ENCODE data around the gene KATNAL1. TPM values are rescaled to one million over a fixed set of nuclear protein-coding genes. Genes with fewer than 3 reads are reported as not detected.

The KATNAL1 gene
- total and polyA plus RNA-seq, 5 donors from 2014 or later: 5.1 to 29.2 (median 6.3) TPM

GRCh38 chr13:30325668-30326067 lies 18.3 kb upstream of the KATNAL1 start:
- Histone ChIP-seq H3K4me1 (ENCODE audit: control insufficient read depth, insufficient read depth, low read length, poor library complexity, severe bottlenecking) (no peaks in the 10 kb centered on the region), H3K27me3 (ENCODE audit: control insufficient read depth, insufficient read depth, low read length) (no peaks in the 10 kb centered on the region), H3K27ac (ENCODE audit: insufficient read depth, low read length, poor library complexity, severe bottlenecking) (no peak overlapping the region), H3K36me3 (ENCODE audit: control insufficient read depth, insufficient read depth, low read length) (peaks cover 7% of the 10 kb centered on the region), H3K9me3 (ENCODE audit: control insufficient read depth in 2 of 2, low read length in 2 of 2) (no peaks in the 10 kb centered on the region), H3K4me3 (ENCODE audit: low read depth, low read length) (no peak overlapping the region)
- peaks cover 6 to 16% (median 11%) of the 10 kb centered on the region in 4 donors for H3K4me1 Mint-ChIP-seq
- H3K36me3 Mint-ChIP-seq: peaks cover 9% of the 10 kb centered on the region
- H3K4me3 Mint-ChIP-seq: no peak overlapping the region
- H3K27me3 Mint-ChIP-seq: no peaks in the 10 kb centered on the region
- no peak for ATAC-seq (ENCODE audit: low read depth in 2 of 2)
- no peaks in the 10 kb centered on the region for H3K9me3 Mint-ChIP-seq
- H3K27ac Mint-ChIP-seq: no peak overlapping the region
- DNase-seq: no peak

GRCh38 chr13:30323524-30323923 lies 16.2 kb upstream of the KATNAL1 start:
- H3K9me3 Mint-ChIP-seq: no peaks in the 10 kb centered on the region
- Histone ChIP-seq H3K27me3 (ENCODE audit: control insufficient read depth, insufficient read depth, low read length) (no peaks in the 10 kb centered on the region), H3K27ac (ENCODE audit: insufficient read depth, low read length, poor library complexity, severe bottlenecking) (no peak overlapping the region), H3K4me3 (ENCODE audit: low read depth, low read length) (no peak overlapping the region), H3K36me3 (ENCODE audit: control insufficient read depth, insufficient read depth, low read length) (peaks cover 7% of the 10 kb centered on the region), H3K4me1 (ENCODE audit: control insufficient read depth, insufficient read depth, low read length, poor library complexity, severe bottlenecking) (no peaks in the 10 kb centered on the region), H3K9me3 (ENCODE audit: control insufficient read depth in 2 of 2, low read length in 2 of 2) (no peaks in the 10 kb centered on the region)
- H3K36me3 Mint-ChIP-seq: peaks cover 14% of the 10 kb centered on the region
- DNase-seq (no peak), ATAC-seq (ENCODE audit: low read depth in 2 of 2) (no peak)
- H3K4me3 Mint-ChIP-seq: no peak overlapping the region
- peaks cover 2 to 10% (median 5%) of the 10 kb centered on the region in 4 donors for H3K4me1 Mint-ChIP-seq
- H3K27ac Mint-ChIP-seq: no peak overlapping the region
- no peaks in the 10 kb centered on the region for H3K27me3 Mint-ChIP-seq

GRCh38 chr13:30322428-30322827 lies 15.1 kb upstream of the KATNAL1 start:
- H3K4me3 ChIP-seq (ENCODE audit: low read depth, low read length): no peak overlapping the region
- DNase-seq: no peak
- no peaks in the 10 kb centered on the region for H3K9me3 ChIP-seq (ENCODE audit: control insufficient read depth in 2 of 2, low read length in 2 of 2)
- no peak overlapping the region for H3K4me3 Mint-ChIP-seq
- H3K4me1 ChIP-seq (ENCODE audit: control insufficient read depth, insufficient read depth, low read length, poor library complexity, severe bottlenecking): no peaks in the 10 kb centered on the region
- no peaks in the 10 kb centered on the region for H3K9me3 Mint-ChIP-seq
- peaks cover 14% of the 10 kb centered on the region for H3K36me3 Mint-ChIP-seq
- peaks cover 7% of the 10 kb centered on the region for H3K36me3 ChIP-seq (ENCODE audit: control insufficient read depth, insufficient read depth, low read length)
- H3K4me1 Mint-ChIP-seq: peaks cover 2 to 10% (median 5%) of the 10 kb centered on the region in 4 donors
- H3K27ac ChIP-seq (ENCODE audit: insufficient read depth, low read length, poor library complexity, severe bottlenecking): no peak overlapping the region
- H3K27me3 ChIP-seq (ENCODE audit: control insufficient read depth, insufficient read depth, low read length): no peaks in the 10 kb centered on the region
- H3K27me3 Mint-ChIP-seq: no peaks in the 10 kb centered on the region
- no peak overlapping the region for H3K27ac Mint-ChIP-seq
- ATAC-seq (ENCODE audit: low read depth in 2 of 2): no peak

GRCh38 chr13:30321256-30321655 lies 13.9 kb upstream of the KATNAL1 start:
- H3K9me3 ChIP-seq (ENCODE audit: control insufficient read depth in 2 of 2, low read length in 2 of 2): no peaks in the 10 kb centered on the region
- no peaks in the 10 kb centered on the region for H3K27me3 Mint-ChIP-seq
- H3K4me1 ChIP-seq (ENCODE audit: control insufficient read depth, insufficient read depth, low read length, poor library complexity, severe bottlenecking): no peaks in the 10 kb centered on the region
- no peaks in the 10 kb centered on the region for H3K27me3 ChIP-seq (ENCODE audit: control insufficient read depth, insufficient read depth, low read length)
- peaks cover 14% of the 10 kb centered on the region for H3K36me3 Mint-ChIP-seq
- peaks cover 7% of the 10 kb centered on the region for H3K36me3 ChIP-seq (ENCODE audit: control insufficient read depth, insufficient read depth, low read length)
- H3K27ac Mint-ChIP-seq: no peak overlapping the region
- H3K9me3 Mint-ChIP-seq: no peaks in the 10 kb centered on the region
- no peak for ATAC-seq (ENCODE audit: low read depth in 2 of 2)
- peaks cover 0 to 10% (median 3%) of the 10 kb centered on the region in 4 donors for H3K4me1 Mint-ChIP-seq
- no peak for DNase-seq
- no peak overlapping the region for H3K4me3 ChIP-seq (ENCODE audit: low read depth, low read length)
- H3K4me3 Mint-ChIP-seq: no peak overlapping the region
- H3K27ac ChIP-seq (ENCODE audit: insufficient read depth, low read length, poor library complexity, severe bottlenecking): no peak overlapping the region

GRCh38 chr13:30319655-30320054 lies 12.3 kb upstream of the KATNAL1 start:
- H3K4me3 ChIP-seq (ENCODE audit: low read depth, low read length): no peak overlapping the region
- Mint-ChIP-seq H3K4me1 (peaks cover 0 to 17% (median 9%) of the 10 kb centered on the region in 4 donors), H3K9me3 (no peaks in the 10 kb centered on the region), H3K27ac (no peak overlapping the region), H3K4me3 (no peak overlapping the region), H3K27me3 (no peaks in the 10 kb centered on the region), H3K36me3 (peaks cover 19% of the 10 kb centered on the region)
- ATAC-seq (ENCODE audit: low read depth in 2 of 2) (no peak), DNase-seq (no peak)
- peaks cover 1% of the 10 kb centered on the region for H3K36me3 ChIP-seq (ENCODE audit: control insufficient read depth, insufficient read depth, low read length)
- no peak overlapping the region for H3K27ac ChIP-seq (ENCODE audit: insufficient read depth, low read length, poor library complexity, severe bottlenecking)
- H3K4me1 ChIP-seq (ENCODE audit: control insufficient read depth, insufficient read depth, low read length, poor library complexity, severe bottlenecking): peaks cover under 1% of the 10 kb centered on the region
- no peaks in the 10 kb centered on the region for H3K27me3 ChIP-seq (ENCODE audit: control insufficient read depth, insufficient read depth, low read length)
- no peaks in the 10 kb centered on the region for H3K9me3 ChIP-seq (ENCODE audit: control insufficient read depth in 2 of 2, low read length in 2 of 2)

- no peak for DNase-seq
- H3K4me3 Mint-ChIP-seq: no peak overlapping the region
- no peak overlapping the region for H3K27ac ChIP-seq (ENCODE audit: insufficient read depth, low read length, poor library complexity, severe bottlenecking)
- peaks cover 4% of the 10 kb centered on the region for H3K4me1 ChIP-seq (ENCODE audit: control insufficient read depth, insufficient read depth, low read length, poor library complexity, severe bottlenecking)
- H3K9me3 Mint-ChIP-seq: no peaks in the 10 kb centered on the region
- no peaks in the 10 kb centered on the region for H3K27me3 Mint-ChIP-seq
- no peaks in the 10 kb centered on the region for H3K9me3 ChIP-seq (ENCODE audit: control insufficient read depth in 2 of 2, low read length in 2 of 2)
- peaks cover 19% of the 10 kb centered on the region for H3K36me3 Mint-ChIP-seq
- no peaks in the 10 kb centered on the region for H3K27me3 ChIP-seq (ENCODE audit: control insufficient read depth, insufficient read depth, low read length)
- H3K4me1 Mint-ChIP-seq: peaks cover 0 to 18% (median 10%) of the 10 kb centered on the region in 4 donors
- ATAC-seq (ENCODE audit: low read depth in 2 of 2): no peak
- H3K4me3 ChIP-seq (ENCODE audit: low read depth, low read length): no peak overlapping the region
- H3K27ac Mint-ChIP-seq: no peak overlapping the region
- H3K36me3 ChIP-seq (ENCODE audit: control insufficient read depth, insufficient read depth, low read length): no peaks in the 10 kb centered on the region
These were observed 11.8 kb upstream of the KATNAL1 start for GRCh38 chr13:30319130-30319529.

- Histone ChIP-seq H3K4me3 (ENCODE audit: low read depth, low read length) (no peak overlapping the region), H3K36me3 (ENCODE audit: control insufficient read depth, insufficient read depth, low read length) (peaks cover 3% of the 10 kb centered on the region), H3K4me1 (ENCODE audit: control insufficient read depth, insufficient read depth, low read length, poor library complexity, severe bottlenecking) (peaks cover 4% of the 10 kb centered on the region), H3K9me3 (ENCODE audit: control insufficient read depth in 2 of 2, low read length in 2 of 2) (no peaks in the 10 kb centered on the region), H3K27me3 (ENCODE audit: control insufficient read depth, insufficient read depth, low read length) (no peaks in the 10 kb centered on the region), H3K27ac (ENCODE audit: insufficient read depth, low read length, poor library complexity, severe bottlenecking) (no peak overlapping the region)
- no peaks in the 10 kb centered on the region for H3K27me3 Mint-ChIP-seq
- H3K27ac Mint-ChIP-seq: no peak overlapping the region
- H3K4me3 Mint-ChIP-seq: no peak overlapping the region
- DNase-seq: no peak
- no peak for ATAC-seq (ENCODE audit: low read depth in 2 of 2)
- H3K9me3 Mint-ChIP-seq: no peaks in the 10 kb centered on the region
- H3K4me1 Mint-ChIP-seq: peaks cover 0 to 20% (median 18%) of the 10 kb centered on the region in 4 donors
- peaks cover 16% of the 10 kb centered on the region for H3K36me3 Mint-ChIP-seq
These were observed 10.7 kb upstream of the KATNAL1 start for GRCh38 chr13:30318026-30318425.

- no peaks in the 10 kb centered on the region for H3K9me3 ChIP-seq (ENCODE audit: control insufficient read depth in 2 of 2, low read length in 2 of 2)
- H3K4me3 ChIP-seq (ENCODE audit: low read depth, low read length): no peak overlapping the region
- no peaks in the 10 kb centered on the region for H3K27me3 ChIP-seq (ENCODE audit: control insufficient read depth, insufficient read depth, low read length)
- H3K27ac Mint-ChIP-seq: no peak overlapping the region
- peaks cover 0 to 20% (median 15%) of the 10 kb centered on the region in 4 donors for H3K4me1 Mint-ChIP-seq
- DNase-seq: no peak
- no peak overlapping the region for H3K4me3 Mint-ChIP-seq
- no peaks in the 10 kb centered on the region for H3K27me3 Mint-ChIP-seq
- H3K36me3 ChIP-seq (ENCODE audit: control insufficient read depth, insufficient read depth, low read length): peaks cover 3% of the 10 kb centered on the region
- no peaks in the 10 kb centered on the region for H3K9me3 Mint-ChIP-seq
- H3K4me1 ChIP-seq (ENCODE audit: control insufficient read depth, insufficient read depth, low read length, poor library complexity, severe bottlenecking): peaks cover 4% of the 10 kb centered on the region
- no peak for ATAC-seq (ENCODE audit: low read depth in 2 of 2)
- H3K27ac ChIP-seq (ENCODE audit: insufficient read depth, low read length, poor library complexity, severe bottlenecking): no peak overlapping the region
- H3K36me3 Mint-ChIP-seq: peaks cover 10% of the 10 kb centered on the region
These were observed 7.2 kb upstream of the KATNAL1 start for GRCh38 chr13:30314562-30314961.
